ENCODE measurements around the gene NTN4.

Gene NTN4

GRCh38 chr12:95723693-95724384, 66.7 kb downstream of the NTN4 start:
- TF ChIP-seq REST (IDR thresholded peaks at IDR 0.05; ENCODE audit: low read depth) (no peak), EGR1 (IDR thresholded peaks at IDR 0.05) (no peak), RAD21 (IDR thresholded peaks at IDR 0.05; ENCODE audit: low read depth) (no peak), TAF1 (IDR thresholded peaks at IDR 0.05; ENCODE audit: low read depth) (no peak), CREB1 (IDR thresholded peaks at IDR 0.05; ENCODE audit: low read depth) (no peak), TEAD4 (IDR thresholded peaks at IDR 0.05) (no peak), ZBTB7A (IDR thresholded peaks at IDR 0.05; ENCODE audit: low read depth) (no peak), EP300 (IDR thresholded peaks at IDR 0.05; ENCODE audit: borderline replicate concordance) (no peak), NFIC (IDR thresholded peaks at IDR 0.05) (no peak), FOXM1 (IDR thresholded peaks at IDR 0.05; ENCODE audit: borderline replicate concordance, low read depth) (no peak), TCF12 (IDR thresholded peaks at IDR 0.05; ENCODE audit: low read depth) (no peak), CEBPB (IDR thresholded peaks at IDR 0.05) (no peak), YY1 (IDR thresholded peaks at IDR 0.05; ENCODE audit: low read depth) (no peak)
- TF ChIP-seq, protein P1, sequence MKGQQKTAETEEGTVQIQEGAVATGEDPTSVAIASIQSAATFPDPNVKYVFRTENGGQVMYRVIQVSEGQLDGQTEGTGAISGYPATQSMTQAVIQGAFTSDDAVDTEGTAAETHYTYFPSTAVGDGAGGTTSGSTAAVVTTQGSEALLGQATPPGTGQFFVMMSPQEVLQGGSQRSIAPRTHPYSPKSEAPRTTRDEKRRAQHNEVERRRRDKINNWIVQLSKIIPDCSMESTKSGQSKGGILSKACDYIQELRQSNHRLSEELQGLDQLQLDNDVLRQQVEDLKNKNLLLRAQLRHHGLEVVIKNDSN (IDR thresholded peaks at IDR 0.05) = no peak
- TF ChIP-seq, protein P2, sequence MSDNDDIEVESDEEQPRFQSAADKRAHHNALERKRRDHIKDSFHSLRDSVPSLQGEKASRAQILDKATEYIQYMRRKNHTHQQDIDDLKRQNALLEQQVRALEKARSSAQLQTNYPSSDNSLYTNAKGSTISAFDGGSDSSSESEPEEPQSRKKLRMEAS (IDR thresholded peaks at IDR 0.05) = no peak

DNA sequence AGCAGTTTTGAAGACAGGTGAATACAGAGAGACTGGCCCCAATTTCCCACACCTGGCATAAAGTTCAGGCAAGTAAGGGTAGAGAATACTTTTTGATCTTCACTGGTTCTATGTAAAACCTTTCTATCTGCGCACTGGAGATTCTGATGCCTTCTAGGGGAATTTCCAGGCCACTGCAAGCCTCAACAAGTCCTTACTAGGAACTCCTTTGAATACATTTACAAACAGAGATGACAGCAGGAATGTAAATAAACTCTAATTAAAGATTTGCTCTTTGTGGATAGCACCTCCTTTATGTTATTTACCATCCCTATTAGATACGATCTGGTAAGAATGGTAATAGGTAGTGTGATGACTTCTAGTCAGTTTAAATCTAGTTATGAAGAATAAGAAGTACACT, 69.2 kb downstream of the NTN4 start:
- TF ChIP-seq RAD21 (IDR thresholded peaks at IDR 0.05; ENCODE audit: low read depth) = no peak
- no peak for TF ChIP-seq YY1 (IDR thresholded peaks at IDR 0.05; ENCODE audit: low read depth)
- TF ChIP-seq, protein P1 (IDR thresholded peaks at IDR 0.05) = no peak

- TF ChIP-seq RAD21 (IDR thresholded peaks at IDR 0.05; ENCODE audit: low read depth) = no peak
- TF ChIP-seq EP300 (IDR thresholded peaks at IDR 0.05; ENCODE audit: borderline replicate concordance) = no peak
- no peak for TF ChIP-seq TEAD4 (IDR thresholded peaks at IDR 0.05)
- no peak for TF ChIP-seq TAF1 (IDR thresholded peaks at IDR 0.05; ENCODE audit: low read depth)
- no peak for TF ChIP-seq FOXM1 (IDR thresholded peaks at IDR 0.05; ENCODE audit: borderline replicate concordance, low read depth)
- TF ChIP-seq REST (IDR thresholded peaks at IDR 0.05; ENCODE audit: low read depth) = no peak
Measured at GRCh38 chr12:95720146-95720545, 70.4 kb downstream of the NTN4 start.

DNA sequence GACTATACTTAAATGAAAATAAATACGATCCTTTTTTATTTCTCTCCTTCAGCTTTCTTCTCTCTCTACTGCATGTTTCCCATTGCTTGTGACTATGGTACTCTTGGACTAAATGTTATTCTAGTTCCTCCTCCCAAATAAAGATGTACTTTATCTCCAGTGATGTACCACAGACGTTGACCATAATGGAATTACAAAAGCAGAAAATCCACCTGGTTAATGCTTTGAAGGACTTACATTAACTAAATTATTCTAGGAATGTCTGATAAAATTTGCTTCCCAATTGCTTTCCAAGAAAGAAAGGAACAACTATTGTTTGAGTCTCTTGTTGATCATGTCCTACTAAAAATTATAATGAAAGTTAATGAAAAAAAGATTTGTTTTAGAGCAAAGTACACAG, 71.8 kb downstream of the NTN4 start:
- TF ChIP-seq EGR1 (IDR thresholded peaks at IDR 0.05) (no peak), RAD21 (IDR thresholded peaks at IDR 0.05; ENCODE audit: low read depth) (no peak), TAF1 (IDR thresholded peaks at IDR 0.05; ENCODE audit: low read depth) (no peak), CREB1 (IDR thresholded peaks at IDR 0.05; ENCODE audit: low read depth) (no peak), EP300 (IDR thresholded peaks at IDR 0.05; ENCODE audit: borderline replicate concordance) (no peak), REST (IDR thresholded peaks at IDR 0.05; ENCODE audit: low read depth) (no peak), ZBTB7A (IDR thresholded peaks at IDR 0.05; ENCODE audit: low read depth) (no peak), FOXM1 (IDR thresholded peaks at IDR 0.05; ENCODE audit: borderline replicate concordance, low read depth) (no peak), NFIC (IDR thresholded peaks at IDR 0.05) (no peak), YY1 (IDR thresholded peaks at IDR 0.05; ENCODE audit: low read depth) (no peak)
- TF ChIP-seq, protein P1 (IDR thresholded peaks at IDR 0.05) = no peak
